ENCODE data around the gene PEAK1. TPM values are rescaled to one million over a fixed set of nuclear protein-coding genes. Genes with fewer than 3 reads are reported as not detected.

The PEAK1 gene
- total and polyA plus RNA-seq, 9 of the 15 experiments (the other 6 are each of a cell fraction or from before 2014, with no cell fraction given): 0.99 to 22.4 (median 10.8) TPM

DNA sequence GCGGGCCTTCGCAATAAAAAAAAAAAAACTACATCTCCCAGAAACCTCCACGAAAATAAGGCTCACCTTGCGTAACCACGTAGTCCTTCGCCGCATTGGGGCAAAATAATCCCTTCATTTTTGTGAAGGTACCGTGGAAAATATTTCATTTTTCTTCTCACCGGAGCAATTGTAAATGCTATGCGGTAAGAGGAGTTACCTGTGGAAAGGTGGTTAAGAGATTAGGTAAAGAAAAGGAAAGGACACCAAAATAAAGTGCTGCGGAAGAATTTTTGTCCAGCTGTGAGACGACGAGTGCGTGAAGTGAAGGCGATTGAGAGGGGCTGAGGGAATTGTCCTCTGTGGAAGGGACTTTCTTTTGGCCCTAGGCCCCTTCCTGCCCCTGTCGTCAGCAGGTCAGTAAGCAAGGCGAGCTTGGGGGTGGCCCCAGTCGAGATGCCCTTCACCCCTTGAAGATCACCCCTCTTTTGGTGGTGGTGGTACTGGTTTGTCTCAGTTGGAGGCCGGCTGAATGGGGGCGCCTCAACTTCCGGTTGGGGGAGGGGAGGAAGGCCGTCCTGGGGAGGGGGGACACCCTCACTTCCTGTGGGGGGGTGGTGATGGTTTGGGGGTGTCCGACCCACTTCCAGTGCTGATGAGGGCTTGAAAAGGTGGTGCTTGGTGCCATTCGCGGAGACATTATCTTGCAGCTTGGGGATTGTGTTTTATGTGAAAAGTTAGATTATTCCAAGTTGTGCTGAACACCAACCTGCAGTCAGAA is 886 bp upstream of the PEAK1 start, which contains the start of gene HMG20A (continued):
- TF ChIP-seq TAF1 (IDR thresholded peaks at IDR 0.05; ENCODE audit: control insufficient read depth, extremely low read depth, insufficient read depth, low read length, severe bottlenecking) (peak; percentile 69), ZNF766 (CRISPR knock-in tag; conservative IDR thresholded peaks at IDR 0.05) (peak; percentile 81; the same call in 1 of the 2 replicates), MEF2A (IDR thresholded peaks at IDR 0.05; ENCODE audit: control insufficient read depth, low read depth, low read length) (no peak), TEAD1 (CRISPR knock-in tag; IDR thresholded peaks at IDR 0.05) (no peak), SIN3B (IDR thresholded peaks at IDR 0.05; ENCODE audit: low read depth) (peak; percentile 54; the same call in 1 of the 2 replicates), SAP30 (IDR thresholded peaks at IDR 0.05; ENCODE audit: borderline replicate concordance, insufficient read depth, low read depth, low read length, poor library complexity, severe bottlenecking) (peak; percentile 67), ZNF324 (CRISPR knock-in tag; IDR thresholded peaks at IDR 0.05) (no peak), ZBTB8A (IDR thresholded peaks at IDR 0.05; ENCODE audit: partially characterized antibody) (peak; percentile 74), OTX1 (CRISPR knock-in tag; IDR thresholded peaks at IDR 0.05) (peak; percentile 38; the same call in 1 of the 2 replicates), DMBX1 (CRISPR knock-in tag; IDR thresholded peaks at IDR 0.05; ENCODE audit: borderline replicate concordance) (peak; percentile 43; the same call in 1 of the 2 replicates), NR2C1 (IDR thresholded peaks at IDR 0.05) (peak; percentile 89), NR2C1 (tag; IDR thresholded peaks at IDR 0.05) (peak; percentile 91), ZC3H11A (IDR thresholded peaks at IDR 0.05; ENCODE audit: low read depth, low read length) (no peak), ZNF518B (CRISPR knock-in tag; IDR thresholded peaks at IDR 0.05) (no peak)
- TF ChIP-seq, protein P1, sequence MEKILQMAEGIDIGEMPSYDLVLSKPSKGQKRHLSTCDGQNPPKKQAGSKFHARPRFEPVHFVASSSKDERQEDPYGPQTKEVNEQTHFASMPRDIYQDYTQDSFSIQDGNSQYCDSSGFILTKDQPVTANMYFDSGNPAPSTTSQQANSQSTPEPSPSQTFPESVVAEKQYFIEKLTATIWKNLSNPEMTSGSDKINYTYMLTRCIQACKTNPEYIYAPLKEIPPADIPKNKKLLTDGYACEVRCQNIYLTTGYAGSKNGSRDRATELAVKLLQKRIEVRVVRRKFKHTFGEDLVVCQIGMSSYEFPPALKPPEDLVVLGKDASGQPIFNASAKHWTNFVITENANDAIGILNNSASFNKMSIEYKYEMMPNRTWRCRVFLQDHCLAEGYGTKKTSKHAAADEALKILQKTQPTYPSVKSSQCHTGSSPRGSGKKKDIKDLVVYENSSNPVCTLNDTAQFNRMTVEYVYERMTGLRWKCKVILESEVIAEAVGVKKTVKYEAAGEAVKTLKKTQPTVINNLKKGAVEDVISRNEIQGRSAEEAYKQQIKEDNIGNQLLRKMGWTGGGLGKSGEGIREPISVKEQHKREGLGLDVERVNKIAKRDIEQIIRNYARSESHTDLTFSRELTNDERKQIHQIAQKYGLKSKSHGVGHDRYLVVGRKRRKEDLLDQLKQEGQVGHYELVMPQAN (IDR thresholded peaks at IDR 0.05; ENCODE audit: borderline replicate concordance): peak; percentile 91; the same call in 1 of the 2 replicates

All from K562 (cell line).